GM19023 (cell line): ENCODE results near the gene TMEM244.
"Not testable (repeated sequence)": the region's sequence is repeated elsewhere in the genome, so short reads cannot be mapped to it uniquely, and the experiment has no call there.

Source experiments
- ATAC-seq: cut with Tn5 transposase; IDR thresholded peaks from one replicate; pipeline ENCODE4 v1.9.1; 2021; ENCODE audit warnings: mild to moderate bottlenecking, moderate library complexity; ENCODE audit not compliant: unreplicated experiment

TMEM244 gene, protein sequence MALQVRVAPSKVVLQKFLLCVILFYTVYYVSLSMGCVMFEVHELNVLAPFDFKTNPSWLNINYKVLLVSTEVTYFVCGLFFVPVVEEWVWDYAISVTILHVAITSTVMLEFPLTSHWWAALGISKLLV

GRCh38 chr6:129860908-129861665 is at the start of gene TMEM244:
TSS of gene TMEM244 (minus strand) at chr6:129861315. CDS start at chr6:129861188, 127 bp downstream.
- ATAC-seq, result peak; percentile 57

DNA sequence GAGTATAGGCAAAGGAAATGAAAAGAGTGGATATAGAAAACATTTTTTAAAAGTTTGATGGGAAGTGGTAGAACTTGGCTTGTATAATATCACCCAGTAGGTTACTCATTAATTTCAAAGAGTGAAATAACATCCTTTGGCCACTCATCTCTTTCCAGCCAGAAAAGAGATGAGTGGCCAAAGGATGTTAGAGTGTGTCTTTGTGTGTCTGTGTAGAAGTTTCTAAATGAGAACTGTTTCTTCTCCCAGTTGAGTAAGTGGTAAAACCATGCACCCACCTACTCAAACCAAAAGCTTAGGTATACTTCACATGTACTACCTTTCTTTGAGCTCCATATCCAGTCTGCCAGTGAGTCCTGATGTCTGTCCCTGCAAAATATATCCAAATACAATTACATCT is 47.7 kb upstream of the TMEM244 start:
- peak; percentile 80 for ATAC-seq

GRCh38 chr6:129908356-129908755 is 47.2 kb upstream of the TMEM244 start:
- ATAC-seq, result no peak

DNA sequence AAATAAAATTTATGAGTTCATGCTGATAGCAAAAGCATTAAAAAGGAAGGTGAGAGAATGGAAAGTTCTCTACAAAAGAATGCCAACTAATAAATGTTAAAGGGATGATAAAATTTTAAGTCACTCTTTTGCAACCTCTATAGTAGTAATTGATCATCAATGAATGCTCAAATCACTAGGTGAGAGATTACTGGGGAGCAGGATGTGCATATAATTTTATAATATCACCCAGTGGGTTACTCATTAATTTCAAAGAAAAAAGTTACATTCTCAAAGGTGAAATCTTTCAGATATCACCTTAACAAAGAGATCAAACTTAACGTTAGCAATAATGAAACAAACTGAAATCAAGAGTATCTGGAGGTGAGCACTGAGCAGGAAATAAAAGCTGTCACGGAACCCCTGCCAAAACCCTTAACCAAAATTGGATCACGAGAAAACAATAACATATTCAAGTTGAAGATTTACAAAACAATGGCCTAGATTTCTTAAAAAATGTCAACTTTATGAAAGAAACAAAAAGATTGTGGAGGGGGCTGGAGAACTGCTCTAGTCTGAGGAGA is 45.5 kb upstream of the TMEM244 start:
- ATAC-seq, result no peak

DNA sequence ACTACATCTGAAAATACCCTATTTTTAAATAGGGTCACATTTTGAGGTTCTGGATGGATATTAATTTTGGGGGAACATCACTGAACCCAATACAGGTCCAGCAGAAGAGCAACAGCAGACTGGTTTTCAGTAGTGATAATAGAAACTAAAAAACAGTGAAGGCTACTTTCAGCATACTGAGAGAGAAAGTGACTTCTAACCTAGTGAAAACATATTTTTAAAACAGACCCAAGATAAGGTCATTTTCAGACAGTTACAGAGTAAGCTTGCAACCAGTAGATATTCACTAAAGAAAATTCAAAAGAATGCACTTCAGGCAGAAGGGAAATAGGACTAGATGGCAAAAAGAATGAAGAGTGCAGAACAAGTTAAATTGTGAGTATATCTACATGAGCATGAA is 42.0 kb upstream of the TMEM244 start:
- ATAC-seq, result peak; percentile 61

DNA sequence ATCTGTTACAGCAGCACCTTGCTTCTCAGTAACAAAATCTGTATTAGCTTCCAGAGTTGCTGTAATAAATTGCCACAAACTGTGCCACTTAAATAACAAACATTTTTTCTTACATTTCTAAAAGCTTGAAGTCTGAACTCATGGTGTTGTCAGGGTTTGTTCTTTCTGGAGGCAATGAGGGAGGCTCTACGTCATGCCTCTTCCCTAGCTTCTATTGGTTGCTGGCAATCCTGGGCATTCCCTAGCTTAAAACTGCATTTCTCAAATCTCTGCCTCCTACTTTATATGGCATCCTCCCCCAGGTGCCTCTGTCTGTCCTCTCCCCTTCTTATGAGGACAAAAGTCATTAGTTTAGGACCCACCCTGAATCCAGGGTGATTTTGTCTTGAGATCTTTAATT is 41.6 kb upstream of the TMEM244 start:
- peak; percentile 18 for ATAC-seq

GRCh38 chr6:129901910-129902309 is 40.8 kb upstream of the TMEM244 start:
- no peak for ATAC-seq

GRCh38 chr6:129895692-129896091 is 34.6 kb upstream of the TMEM244 start:
- no peak for ATAC-seq

- no peak for ATAC-seq
Observed at GRCh38 chr6:129894921-129895320, 33.8 kb upstream of the TMEM244 start.

DNA sequence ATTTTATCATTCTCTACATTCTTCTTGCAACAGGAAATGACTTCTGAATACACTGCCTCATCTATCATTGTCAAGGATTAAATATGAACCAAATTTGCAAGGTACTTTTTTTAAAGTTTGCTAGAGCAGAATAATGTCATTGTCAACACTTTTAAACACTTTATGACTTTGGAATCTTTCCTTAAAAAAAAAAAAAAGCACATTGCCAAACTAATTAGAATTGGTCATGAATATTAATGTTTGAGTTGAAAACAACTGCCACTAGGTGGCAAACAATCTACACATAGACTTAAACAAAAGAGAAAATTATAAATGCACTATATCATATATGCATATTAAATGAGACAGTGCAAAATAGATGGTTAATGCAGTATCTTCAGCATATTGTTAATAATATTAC is 32.5 kb upstream of the TMEM244 start:
- no peak for ATAC-seq

DNA sequence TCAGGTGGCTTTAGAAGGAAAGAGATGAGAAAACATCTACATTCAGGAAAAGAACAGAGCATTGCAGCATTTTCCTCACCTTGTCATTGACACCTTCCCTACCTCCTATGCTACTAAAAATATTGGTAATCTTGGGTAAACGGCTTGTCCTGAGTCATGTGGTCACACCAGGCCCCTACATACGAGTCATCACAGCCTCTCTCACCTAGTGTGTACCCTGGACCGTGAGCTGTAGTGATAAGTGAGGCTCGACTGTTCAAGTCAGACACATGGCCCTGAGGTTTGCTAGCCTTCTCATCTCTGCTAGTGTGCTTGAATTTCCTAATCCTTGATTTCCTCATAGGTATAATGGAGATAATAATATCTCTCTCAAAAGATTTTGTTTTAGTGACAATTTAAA is 29.6 kb upstream of the TMEM244 start:
- no peak for ATAC-seq

DNA sequence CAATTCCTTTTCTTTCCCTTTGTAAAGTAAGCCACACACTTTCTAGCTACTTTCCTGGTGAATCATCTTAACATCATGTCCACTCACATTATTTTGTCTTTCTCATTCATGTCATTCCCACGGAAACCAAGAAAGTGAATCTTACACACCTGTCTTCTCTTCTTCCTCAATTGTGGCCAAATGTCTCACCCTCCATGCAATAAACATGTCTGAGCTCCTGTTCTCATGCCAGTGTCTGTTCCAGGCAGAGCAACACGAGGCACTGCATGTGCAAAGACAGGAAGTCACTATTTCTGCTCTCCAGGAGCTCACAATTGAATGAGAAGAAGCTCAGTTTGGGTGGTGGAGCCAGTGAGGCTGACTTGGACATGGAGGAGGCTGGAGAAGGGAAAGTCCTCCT is 29.0 kb upstream of the TMEM244 start:
- no peak for ATAC-seq

DNA sequence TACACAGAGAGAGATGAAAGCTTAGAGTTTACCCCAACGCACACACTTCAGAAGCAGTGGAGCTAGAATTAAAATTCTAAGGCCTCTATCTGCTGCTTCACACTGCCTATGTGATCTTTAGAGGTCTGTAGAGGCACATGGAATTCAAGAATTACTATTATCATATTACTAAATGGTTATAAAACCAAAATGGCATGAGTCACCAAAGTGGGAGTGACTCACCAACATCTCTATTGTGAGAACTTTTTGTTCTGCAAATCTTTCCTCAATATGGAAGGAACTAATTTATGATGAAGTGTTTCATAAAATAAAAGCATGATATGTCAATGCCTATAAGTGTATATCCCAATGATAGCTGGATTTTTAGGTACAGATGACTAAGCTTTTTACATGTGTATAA is 28.5 kb upstream of the TMEM244 start:
- ATAC-seq, result no peak

- no peak for ATAC-seq
Observed at GRCh38 chr6:129886401-129887155, 25.5 kb upstream of the TMEM244 start.

GRCh38 chr6:129884211-129884610 is 23.1 kb upstream of the TMEM244 start:
- ATAC-seq, result no peak

DNA sequence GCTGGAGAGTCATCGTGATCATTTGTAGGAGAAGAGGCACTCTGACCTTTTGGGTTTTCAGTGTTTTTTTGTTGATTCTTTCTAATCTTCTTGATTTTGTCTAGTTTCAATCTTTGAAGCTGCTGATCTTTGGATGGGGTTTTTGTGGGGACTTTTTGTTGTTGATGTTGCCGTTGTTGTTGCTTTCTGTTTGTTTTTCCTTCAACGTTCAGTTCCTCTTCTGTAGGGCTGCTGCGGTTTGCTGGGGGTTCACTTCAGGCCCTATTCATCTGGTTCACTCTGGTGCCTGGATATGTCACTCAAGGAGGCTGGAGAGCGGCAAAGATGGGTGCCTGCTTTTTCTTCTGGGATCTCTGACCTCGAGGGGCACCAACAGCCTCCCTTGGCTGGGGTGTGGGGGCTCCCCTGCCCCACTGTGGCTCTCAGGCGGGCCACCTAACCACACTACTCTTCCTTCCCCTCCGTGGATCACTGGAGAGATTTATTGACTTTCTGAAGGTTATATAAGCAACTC is 21.5 kb upstream of the TMEM244 start:
- ATAC-seq, result peak; percentile 95

DNA sequence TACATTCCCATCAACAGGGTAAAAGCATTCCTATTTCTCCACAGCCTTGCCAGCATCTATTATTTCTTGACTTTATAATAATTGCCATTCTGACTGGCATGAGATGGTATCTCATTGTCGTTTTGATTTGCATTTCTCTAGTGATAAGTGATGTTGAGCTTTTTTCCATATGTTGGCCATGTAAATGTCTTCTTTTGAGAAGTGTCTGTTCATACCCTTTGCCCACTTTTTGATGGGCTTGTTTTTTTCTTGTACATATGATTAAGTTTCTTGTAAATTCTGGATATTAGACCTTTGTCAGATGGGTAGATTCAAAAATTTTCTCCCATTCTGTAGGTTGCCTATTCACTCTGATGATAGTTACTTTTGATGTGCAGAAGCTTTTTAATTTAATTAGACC is 16.8 kb upstream of the TMEM244 start:
- ATAC-seq, result not testable (repeated sequence)

- ATAC-seq, result peak; percentile 83
Observed at GRCh38 chr6:129875610-129876520, 14.8 kb upstream of the TMEM244 start.

DNA sequence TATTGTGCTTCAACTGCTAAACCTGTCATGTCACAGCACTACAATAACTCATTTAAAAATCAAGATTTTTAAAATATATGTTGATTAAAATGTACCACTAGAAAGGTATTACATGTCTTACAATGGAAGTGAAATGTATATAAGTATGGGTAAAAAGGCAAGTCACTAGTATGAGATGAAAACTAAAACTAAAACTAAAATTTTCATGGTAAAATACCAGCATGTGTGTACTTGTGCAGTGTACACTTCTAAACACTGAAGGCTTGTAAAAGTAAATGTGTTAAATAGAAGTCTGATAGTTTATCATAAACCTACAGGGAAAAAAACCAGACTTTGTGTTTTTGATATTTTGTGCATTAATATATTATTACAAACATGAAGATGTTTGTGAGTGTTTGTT is 13.7 kb upstream of the TMEM244 start:
- no peak for ATAC-seq

DNA sequence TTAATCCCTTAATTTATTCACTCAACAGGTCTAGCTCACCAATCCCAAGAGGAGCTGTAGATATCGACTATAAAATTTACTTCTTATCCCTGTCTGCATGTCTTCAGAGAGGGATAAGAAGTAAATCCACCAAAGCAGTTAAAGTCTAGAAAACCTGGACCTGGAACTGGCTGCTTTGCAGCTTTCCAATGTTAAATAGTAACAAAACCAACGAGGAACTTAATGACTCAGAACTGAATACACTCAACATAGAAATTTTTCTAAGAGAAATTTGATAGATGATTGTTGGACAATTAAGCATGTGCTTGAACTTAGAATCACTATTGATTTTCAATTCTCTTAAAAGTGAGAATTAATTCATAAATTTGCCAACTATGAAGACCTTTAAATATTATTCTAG is 11.5 kb upstream of the TMEM244 start:
- ATAC-seq, result no peak
